Uterus (tissue), 4 donors: ENCODE measurements around the gene ZNF526. TPM values are rescaled to one million over a fixed set of nuclear protein-coding genes. Genes with fewer than 3 reads are reported as not detected.
A peak's percentile ranks its signal among the peaks of the same experiment; 100 is the strongest.

Experiments used
- DNase-seq, 2 donors: peaks; one replicate each; pipeline ENCODE4 v3.0.0-alpha.2; 2019 to 2020
- H3K27ac ChIP-seq, 2 donors: fragments of 200-600 bp; sonication (generic); 1 replicate in 1 of 2; 2 replicates in 1 of 2; pipeline ENCODE4 v1.5.1; 2016 to 2018
- H3K27me3 ChIP-seq, 2 donors: fragments of 200-600 bp; sonication (generic); one replicate each; pipeline ENCODE4 v1.5.1; 2018 to 2019; ENCODE audit warnings: control low read depth in 1 of 2
- H3K36me3 ChIP-seq, 2 donors: fragments of 200-600 bp; sonication (generic); one replicate each; pipeline ENCODE4 v1.5.1; 2019; ENCODE audit warnings: control low read depth in 1 of 2
- H3K4me1 ChIP-seq, 2 donors: fragments of 200-600 bp; sonication (generic); one replicate each; pipeline ENCODE4 v1.5.1; 2018 to 2019; ENCODE audit warnings: control low read depth in 1 of 2
- H3K4me3 ChIP-seq, 2 donors: fragments of 200-600 bp; sonication (generic); 1 replicate in 1 of 2; 2 replicates in 1 of 2; pipeline ENCODE4 v1.5.1; 2018 to 2019; ENCODE audit warnings: mild to moderate bottlenecking in 1 of 2
- H3K9me3 ChIP-seq, 2 donors: fragments of 200-600 bp; sonication (generic); one replicate each; pipeline ENCODE4 v1.5.1; 2019; ENCODE audit warnings: control low read depth in 1 of 2
- POLR2A ChIP-seq, 2 donors: fragments of 450-650 bp; IDR thresholded peaks; one replicate each; pipeline ENCODE4 v1.6.1; 2016; ENCODE audit warnings: antibody characterized with exemption in 2 of 2, mild to moderate bottlenecking in 1 of 2, moderate library complexity in 1 of 2
- intact Hi-C: fragments of 100-400 bp; cut with DNase I; formaldehyde crosslinking; loops from one replicate; pipeline ENCODE4 v1.15.1; 2023; ENCODE audit warnings: low total_unique reads
- total RNA-seq, 4 donors: library from RNA; depleted of rRNA in 3 of 4; stranded (reverse); fragments of >200 nt in 3 of 4; gene quantifications; one replicate each; pipeline versions ENCODE4 v1.1.0 to v1.2.4, GENCODE V29; 2014 to 2023
- TF ChIP-seq, protein P1 (sequence below), 4 experiments: fragments of 200-600 bp in 2 of 4; fragments of 450-650 bp in 2 of 4; sonication (generic) in 2 of 4; IDR thresholded peaks; one replicate each; pipeline ENCODE4 v1.5.1; 2016 to 2019; ENCODE audit warnings: antibody characterized with exemption in 4 of 4, mild to moderate bottlenecking in 2 of 4, moderate library complexity in 1 of 4
- donor health status: DM: yes; HTN: yes; CAD: no.

ZNF526 gene
- total RNA-seq, 4 donors from 2014 or later: 1.0 to 20.6 (median 8.4) TPM

DNA sequence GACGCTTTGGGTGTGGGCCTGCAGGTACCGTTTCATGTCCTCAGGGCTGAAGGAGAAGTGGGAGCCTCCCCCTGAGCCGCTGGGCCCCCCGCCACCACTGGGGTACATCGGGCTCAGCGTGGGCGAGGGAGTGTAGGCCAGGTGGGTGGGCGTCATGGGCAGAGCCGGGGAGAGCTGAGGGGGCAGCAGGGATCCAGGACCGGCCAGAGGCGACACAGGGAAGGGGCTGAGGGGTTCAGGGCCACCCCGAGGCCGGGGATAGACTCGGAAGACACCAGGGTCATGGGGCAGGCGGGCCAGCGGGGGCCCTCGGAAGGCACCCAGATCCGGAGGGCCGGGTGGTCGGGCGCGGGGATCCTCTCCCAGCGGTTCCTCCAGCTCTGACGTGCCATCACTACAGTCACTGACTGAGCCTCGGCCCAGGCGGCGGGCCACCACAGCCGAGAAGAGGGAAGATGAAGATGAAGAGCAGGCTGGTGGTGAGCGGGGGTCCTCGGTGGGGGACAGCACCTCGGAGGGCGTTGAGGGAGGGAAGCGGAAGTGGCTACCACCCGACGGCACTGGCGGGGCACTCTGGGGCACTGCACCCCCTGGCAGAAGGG is 29.1 kb downstream of the ZNF526 start:
- TF ChIP-seq, protein P1, sequence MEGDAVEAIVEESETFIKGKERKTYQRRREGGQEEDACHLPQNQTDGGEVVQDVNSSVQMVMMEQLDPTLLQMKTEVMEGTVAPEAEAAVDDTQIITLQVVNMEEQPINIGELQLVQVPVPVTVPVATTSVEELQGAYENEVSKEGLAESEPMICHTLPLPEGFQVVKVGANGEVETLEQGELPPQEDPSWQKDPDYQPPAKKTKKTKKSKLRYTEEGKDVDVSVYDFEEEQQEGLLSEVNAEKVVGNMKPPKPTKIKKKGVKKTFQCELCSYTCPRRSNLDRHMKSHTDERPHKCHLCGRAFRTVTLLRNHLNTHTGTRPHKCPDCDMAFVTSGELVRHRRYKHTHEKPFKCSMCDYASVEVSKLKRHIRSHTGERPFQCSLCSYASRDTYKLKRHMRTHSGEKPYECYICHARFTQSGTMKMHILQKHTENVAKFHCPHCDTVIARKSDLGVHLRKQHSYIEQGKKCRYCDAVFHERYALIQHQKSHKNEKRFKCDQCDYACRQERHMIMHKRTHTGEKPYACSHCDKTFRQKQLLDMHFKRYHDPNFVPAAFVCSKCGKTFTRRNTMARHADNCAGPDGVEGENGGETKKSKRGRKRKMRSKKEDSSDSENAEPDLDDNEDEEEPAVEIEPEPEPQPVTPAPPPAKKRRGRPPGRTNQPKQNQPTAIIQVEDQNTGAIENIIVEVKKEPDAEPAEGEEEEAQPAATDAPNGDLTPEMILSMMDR (IDR thresholded peaks at IDR 0.05): no peak
- no peak for TF ChIP-seq POLR2A (IDR thresholded peaks at IDR 0.05)
- Histone ChIP-seq H3K27ac (peak overlapping the region; percentile 99 to 100), H3K4me1 (peaks cover 10 to 25% of the 10 kb centered on the region in 2 donors), H3K36me3 (no peaks in the 10 kb centered on the region), H3K27me3 (no peaks in the 10 kb centered on the region), H3K4me3 (no peak overlapping the region), H3K9me3 (no peaks in the 10 kb centered on the region)
- intact Hi-C loops: loop anchor here (5.0 kb wide), 1 partner anchor 43 kb away; no protein-coding TSS in a partner anchor
- DNase-seq: peak in 1 of 2 donors; percentile 22

DNA sequence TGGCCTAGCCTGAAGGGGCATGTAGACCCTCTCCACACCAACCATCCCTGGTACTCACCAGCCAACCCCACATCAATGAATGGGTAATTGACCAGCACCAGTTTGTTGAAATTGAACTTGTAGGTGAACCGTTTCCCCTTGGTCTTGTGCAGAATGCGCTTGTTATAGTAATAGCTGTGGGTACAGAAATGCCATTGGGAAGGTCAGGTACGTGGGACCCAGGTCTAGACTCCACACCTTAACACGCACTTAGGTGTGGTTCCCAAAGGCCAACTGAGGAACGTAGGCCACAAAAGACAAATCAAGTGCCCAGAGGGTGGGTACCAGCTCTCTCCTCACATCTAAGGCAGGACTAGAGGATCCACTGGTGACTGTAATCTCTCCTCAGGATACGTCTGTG is 29.7 kb downstream of the ZNF526 start:
- peak overlapping the region; percentile 99 to 100 for H3K27ac ChIP-seq
- no peak overlapping the region for H3K4me3 ChIP-seq
- no peak for DNase-seq
- H3K27me3 ChIP-seq: no peaks in the 10 kb centered on the region
- peaks cover 10 to 25% of the 10 kb centered on the region in 2 donors for H3K4me1 ChIP-seq
- intact Hi-C loops: loop anchor here (5.0 kb wide), 1 partner anchor 43 kb away; no protein-coding TSS in a partner anchor
- TF ChIP-seq, protein P1 (IDR thresholded peaks at IDR 0.05): no peak
- TF ChIP-seq POLR2A (IDR thresholded peaks at IDR 0.05): no peak
- H3K9me3 ChIP-seq: no peaks in the 10 kb centered on the region
- no peaks in the 10 kb centered on the region for H3K36me3 ChIP-seq

DNA sequence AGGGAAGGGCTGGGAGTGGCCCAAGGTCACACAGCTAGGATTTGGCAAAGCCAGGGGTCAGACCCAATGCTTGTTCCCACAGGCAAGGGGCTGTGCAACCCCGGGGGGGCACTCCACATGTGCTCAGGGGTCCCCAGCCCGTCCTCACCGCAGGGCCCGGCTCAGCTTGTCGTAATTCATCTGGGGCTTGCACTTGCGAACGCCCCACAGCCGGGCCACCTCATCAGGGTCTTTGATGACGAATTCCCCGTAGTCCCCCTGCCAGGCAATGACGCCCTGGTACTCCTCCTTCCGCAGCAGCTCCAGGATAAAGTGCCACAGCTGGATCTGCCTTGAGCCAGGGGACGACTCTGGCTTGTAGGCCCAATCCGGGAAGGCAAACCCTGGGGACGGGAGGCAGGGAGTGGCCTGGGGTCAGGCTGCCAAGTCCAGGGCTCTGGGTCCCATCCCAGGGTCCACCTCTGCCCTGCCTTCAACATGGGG is 30.1 kb downstream of the ZNF526 start:
- Histone ChIP-seq H3K9me3 (no peaks in the 10 kb centered on the region), H3K27me3 (no peaks in the 10 kb centered on the region), H3K36me3 (no peaks in the 10 kb centered on the region), H3K4me1 (peaks cover 7 to 25% of the 10 kb centered on the region in 2 donors), H3K4me3 (peak overlapping the region in 1 of 2 donors; percentile 10), H3K27ac (peak overlapping the region; percentile 99 to 100)
- TF ChIP-seq POLR2A (IDR thresholded peaks at IDR 0.05): no peak
- TF ChIP-seq, protein P1 (IDR thresholded peaks at IDR 0.05): no peak
- DNase-seq: peak in 1 of 2 donors; percentile 24
- intact Hi-C loops: no loop called here

DNA sequence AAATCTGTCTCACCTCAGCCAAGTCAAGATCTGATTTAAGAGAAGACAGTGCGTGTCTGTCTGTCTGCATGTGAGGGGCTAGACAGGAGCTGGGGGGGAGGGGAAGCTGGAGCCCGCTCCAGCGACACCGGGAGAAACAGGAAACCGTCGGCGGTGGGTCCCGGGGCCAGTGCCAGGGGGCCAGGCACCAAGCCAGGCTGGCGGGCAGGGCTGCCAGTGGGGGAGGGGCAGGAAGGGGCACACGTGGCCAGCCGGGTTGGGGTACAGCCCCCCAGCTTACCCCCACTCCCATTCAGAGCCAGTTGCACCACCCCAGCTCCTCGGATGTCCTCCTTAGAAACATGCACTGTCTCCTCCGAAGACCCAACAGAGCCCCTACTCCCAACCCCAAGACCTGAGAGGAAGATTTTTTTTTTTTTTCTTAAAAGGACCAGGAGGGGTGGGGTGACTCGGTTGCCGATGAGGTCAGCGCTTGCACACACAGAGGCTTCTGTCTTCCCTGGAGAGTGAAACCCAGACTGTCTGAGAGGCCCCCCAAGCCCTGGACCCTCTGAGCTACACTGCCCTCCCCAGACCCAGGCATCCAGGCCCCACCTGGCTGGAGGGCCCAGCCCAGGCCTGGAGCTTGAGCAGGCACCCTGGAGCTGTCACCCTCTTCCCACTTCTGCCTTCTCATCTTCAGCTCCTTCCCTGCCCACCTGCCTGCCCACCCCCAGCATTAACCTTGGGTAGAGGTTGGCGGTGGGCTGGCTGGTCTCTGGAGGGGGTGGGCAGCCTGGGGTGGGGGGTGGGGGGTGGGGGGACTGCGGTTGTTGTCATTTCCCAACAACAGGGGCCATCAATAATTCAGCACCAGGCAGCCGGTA is 30.8 kb downstream of the ZNF526 start:
- DNase-seq: peak; percentile 47 to 49
- no peaks in the 10 kb centered on the region for H3K9me3 ChIP-seq
- TF ChIP-seq, protein P1 (IDR thresholded peaks at IDR 0.05): no peak
- no peak for TF ChIP-seq POLR2A (IDR thresholded peaks at IDR 0.05)
- peak overlapping the region; percentile 99 to 100 for H3K27ac ChIP-seq
- H3K4me1 ChIP-seq: peaks cover 7 to 20% of the 10 kb centered on the region in 2 donors
- intact Hi-C loops: no loop called here
- H3K36me3 ChIP-seq: no peaks in the 10 kb centered on the region
- no peaks in the 10 kb centered on the region for H3K27me3 ChIP-seq
- peak overlapping the region in 1 of 2 donors; percentile 10 for H3K4me3 ChIP-seq
